SKM-1 treated with dmso at 0.1 percent for 144 hours (cell line): ENCODE measurements around the gene CRELD1.

ENCODE experiments used
- DNase-seq: peaks from one replicate; lab custom pipeline; 2025; ENCODE audit not compliant: unreplicated experiment; lab: John Stamatoyannopoulos, UW

The CRELD1 gene

GRCh38 chr3:9903904-9904303 is 29.7 kb upstream of the CRELD1 start:
- no peak for DNase-seq

- no peak for DNase-seq
These were observed 27.2 kb upstream of the CRELD1 start for GRCh38 chr3:9906480-9906879.

- DNase-seq: no peak
These were observed 25.3 kb upstream of the CRELD1 start for GRCh38 chr3:9908286-9908685.

GRCh38 chr3:9909221-9910013 is 24.2 kb upstream of the CRELD1 start:
- DNase-seq: no peak

GRCh38 chr3:9911863-9912262 is 21.8 kb upstream of the CRELD1 start:
- DNase-seq: no peak

- peak; percentile 20 for DNase-seq
These were observed 21.2 kb upstream of the CRELD1 start for GRCh38 chr3:9912294-9912935.

GRCh38 chr3:9913601-9914000 is 20.0 kb upstream of the CRELD1 start:
- no peak for DNase-seq

GRCh38 chr3:9914011-9914410 is 19.6 kb upstream of the CRELD1 start:
- DNase-seq: no peak

- peak; percentile 61 for DNase-seq
These were observed 18.9 kb upstream of the CRELD1 start for GRCh38 chr3:9914559-9915253.

GRCh38 chr3:9915254-9916141 is 18.1 kb upstream of the CRELD1 start:
- no peak for DNase-seq

- DNase-seq: no peak
These were observed 17.3 kb upstream of the CRELD1 start for GRCh38 chr3:9916346-9916733.

- peak; percentile 44 for DNase-seq
These were observed 16.6 kb upstream of the CRELD1 start, which contains the start of gene IL17RC for GRCh38 chr3:9916734-9917680. IL17RC (plus strand) TSS chr3:9917098; CDS start chr3:9917316, 218 bp downstream.

GRCh38 chr3:9917820-9918219 is 15.8 kb upstream of the CRELD1 start:
- no peak for DNase-seq

- no peak for DNase-seq
These were observed 15.2 kb upstream of the CRELD1 start for GRCh38 chr3:9918261-9919038.

GRCh38 chr3:9928158-9928557 is 5.5 kb upstream of the CRELD1 start:
- no peak for DNase-seq

- peak; percentile 10 for DNase-seq
These were observed 2.7 kb upstream of the CRELD1 start for GRCh38 chr3:9930804-9931418.

GRCh38 chr3:9932535-9932842 is 1.1 kb upstream of the CRELD1 start:
- DNase-seq: no peak

- peak; percentile 74 for DNase-seq
These were observed 632 bp upstream of the CRELD1 start for GRCh38 chr3:9932843-9933560.
